MG63 (cell line): ENCODE data around the gene AGRN. TPM values are rescaled to one million over a fixed set of nuclear protein-coding genes. Genes with fewer than 3 reads are reported as not detected.
A peak's percentile ranks its signal among the peaks of the same experiment; 100 is the strongest.

Experiments used
- DNase-seq: peaks from one replicate; pipeline ENCODE4 v3.0.0-alpha.2; 2020
- H3K27me3 ChIP-seq: fragments of 250-450 bp; sonication (Bioruptor Pico); 2 replicates; pipeline ENCODE4 v1.5.1; 2020; ENCODE audit warnings: mild to moderate bottlenecking, moderate library complexity
- H3K36me3 ChIP-seq: fragments of 250-450 bp; sonication (Bioruptor Pico); 2 replicates; pipeline ENCODE4 v1.5.1; 2020; ENCODE audit warnings: mild to moderate bottlenecking, moderate library complexity
- H3K4me3 ChIP-seq: fragments of 250-450 bp; sonication (Bioruptor Pico); 2 replicates; pipeline ENCODE4 v1.5.1; 2020; ENCODE audit warnings: mild to moderate bottlenecking, moderate library complexity
- H3K9me3 ChIP-seq: fragments of 250-450 bp; sonication (Bioruptor Pico); 2 replicates; pipeline ENCODE4 v1.5.1; 2020; ENCODE audit warnings: mild to moderate bottlenecking, moderate library complexity
- total RNA-seq: library from RNA; depleted of rRNA; stranded (reverse); fragments of >200 nt; shearing (Covaris generic); gene quantifications from 2 replicates; pipeline ENCODE4 v1.2.3, GENCODE V29; 2014; ENCODE audit warnings: low replicate concordance

AGRN gene
- total RNA-seq, 1 experiment from 2014 or later: 70.2 TPM

DNA sequence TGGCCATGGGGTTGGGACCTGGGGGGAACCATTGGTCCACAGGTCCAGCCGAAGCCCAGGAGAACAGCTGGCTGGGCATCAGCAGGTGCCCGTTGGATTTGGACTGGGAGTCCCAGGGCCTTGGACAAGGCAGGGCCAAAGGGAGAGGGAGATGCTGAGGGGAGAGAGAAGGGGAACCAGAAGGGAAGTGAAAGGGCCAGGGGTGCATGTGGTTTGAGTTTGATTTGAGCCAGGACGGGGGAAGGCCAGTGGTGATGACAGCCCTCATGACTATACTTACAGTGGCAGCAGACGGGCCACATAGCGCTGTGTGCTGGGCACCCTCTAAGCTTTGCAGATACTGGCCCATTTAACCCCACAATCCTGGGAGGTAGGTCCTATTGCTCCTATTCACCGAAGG, 18.8 kb downstream of the AGRN start:
- no peaks in the 10 kb centered on the region for H3K9me3 ChIP-seq
- H3K27me3 ChIP-seq: no peaks in the 10 kb centered on the region
- H3K36me3 ChIP-seq: peaks cover 3% of the 10 kb centered on the region
- H3K4me3 ChIP-seq: no peak overlapping the region
- no peak for DNase-seq

DNA sequence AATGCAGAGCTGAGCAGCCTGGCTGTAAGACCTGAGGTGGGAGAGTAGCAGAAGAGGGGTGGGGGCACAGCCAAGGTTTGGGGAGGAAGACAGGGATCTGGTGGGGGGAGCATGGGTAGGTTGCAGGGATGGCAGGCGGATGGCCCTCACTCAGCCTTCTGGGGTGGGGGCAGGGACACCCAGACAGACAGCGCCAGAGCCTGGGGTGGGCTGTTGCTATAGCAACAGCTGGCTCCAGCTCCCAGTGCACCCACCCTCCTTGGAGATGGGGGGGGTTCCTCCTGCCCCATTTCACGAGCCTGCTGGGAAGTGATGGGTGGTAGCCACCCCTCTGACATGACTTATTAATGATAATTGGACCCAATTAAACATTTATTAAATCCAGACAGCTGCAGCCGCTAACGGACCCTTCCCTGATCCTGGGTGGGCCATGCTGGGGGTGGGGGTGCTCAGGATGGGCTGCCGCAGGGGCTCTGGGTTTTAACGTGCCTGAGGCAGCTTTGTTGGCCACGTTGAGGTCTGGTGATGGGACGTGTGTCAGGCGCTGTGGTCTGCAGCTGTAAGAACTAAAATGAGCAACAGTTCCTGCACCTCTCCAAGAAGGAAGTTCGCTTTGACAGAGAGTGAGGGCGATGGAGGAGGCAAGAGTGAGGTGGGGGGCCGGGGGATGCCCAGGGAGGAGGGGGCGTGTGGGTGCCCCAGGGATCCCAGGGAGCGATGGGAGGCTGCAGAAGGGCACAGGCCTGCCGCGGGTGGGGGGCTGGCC, 19.4 kb downstream of the AGRN start:
- Histone ChIP-seq H3K9me3 (no peaks in the 10 kb centered on the region), H3K4me3 (no peak overlapping the region), H3K27me3 (no peaks in the 10 kb centered on the region), H3K36me3 (peaks cover 3% of the 10 kb centered on the region)
- no peak for DNase-seq

- DNase-seq: peak; percentile 49
- H3K9me3 ChIP-seq: no peaks in the 10 kb centered on the region
- H3K36me3 ChIP-seq: peaks cover 5% of the 10 kb centered on the region
- no peak overlapping the region for H3K4me3 ChIP-seq
- no peaks in the 10 kb centered on the region for H3K27me3 ChIP-seq
Measured at GRCh38 chr1:1040004-1040991, 20.4 kb downstream of the AGRN start.

DNA sequence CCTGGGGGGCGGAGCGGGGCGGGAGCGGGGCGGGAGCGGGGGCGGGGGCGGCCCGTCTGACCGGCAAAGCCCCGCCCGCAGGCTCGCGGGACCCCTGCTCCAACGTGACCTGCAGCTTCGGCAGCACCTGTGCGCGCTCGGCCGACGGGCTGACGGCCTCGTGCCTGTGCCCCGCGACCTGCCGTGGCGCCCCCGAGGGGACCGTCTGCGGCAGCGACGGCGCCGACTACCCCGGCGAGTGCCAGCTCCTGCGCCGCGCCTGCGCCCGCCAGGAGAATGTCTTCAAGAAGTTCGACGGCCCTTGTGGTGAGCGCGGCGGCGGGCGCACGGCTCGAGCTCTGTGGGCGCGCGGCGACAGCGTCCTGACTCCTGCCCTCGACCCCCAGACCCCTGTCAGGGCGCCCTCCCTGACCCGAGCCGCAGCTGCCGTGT, 21.2 kb downstream of the AGRN start:
- H3K4me3 ChIP-seq: no peak overlapping the region
- no peaks in the 10 kb centered on the region for H3K27me3 ChIP-seq
- no peaks in the 10 kb centered on the region for H3K9me3 ChIP-seq
- peaks cover 5% of the 10 kb centered on the region for H3K36me3 ChIP-seq
- no peak for DNase-seq

DNA sequence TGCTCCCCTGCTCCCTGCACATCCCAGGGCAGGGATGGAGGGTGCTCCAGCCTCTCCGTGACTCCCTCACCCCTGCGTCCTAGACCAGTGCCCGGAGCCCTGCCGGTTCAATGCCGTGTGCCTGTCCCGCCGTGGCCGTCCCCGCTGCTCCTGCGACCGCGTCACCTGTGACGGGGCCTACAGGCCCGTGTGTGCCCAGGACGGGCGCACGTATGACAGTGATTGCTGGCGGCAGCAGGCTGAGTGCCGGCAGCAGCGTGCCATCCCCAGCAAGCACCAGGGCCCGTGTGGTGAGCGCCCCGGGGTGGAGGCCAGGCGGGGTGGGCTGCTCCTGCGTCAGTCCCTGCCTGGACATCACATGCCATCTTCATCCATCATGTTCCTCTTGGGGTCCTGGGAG, 22.0 kb downstream of the AGRN start:
- H3K4me3 ChIP-seq: no peak overlapping the region
- no peaks in the 10 kb centered on the region for H3K27me3 ChIP-seq
- H3K36me3 ChIP-seq: peaks cover 5% of the 10 kb centered on the region
- no peak for DNase-seq
- no peaks in the 10 kb centered on the region for H3K9me3 ChIP-seq

- Histone ChIP-seq H3K27me3 (no peaks in the 10 kb centered on the region), H3K36me3 (peaks cover 5% of the 10 kb centered on the region), H3K9me3 (no peaks in the 10 kb centered on the region), H3K4me3 (no peak overlapping the region)
- DNase-seq: no peak
Measured at GRCh38 chr1:1042835-1043234, 22.9 kb downstream of the AGRN start.

DNA sequence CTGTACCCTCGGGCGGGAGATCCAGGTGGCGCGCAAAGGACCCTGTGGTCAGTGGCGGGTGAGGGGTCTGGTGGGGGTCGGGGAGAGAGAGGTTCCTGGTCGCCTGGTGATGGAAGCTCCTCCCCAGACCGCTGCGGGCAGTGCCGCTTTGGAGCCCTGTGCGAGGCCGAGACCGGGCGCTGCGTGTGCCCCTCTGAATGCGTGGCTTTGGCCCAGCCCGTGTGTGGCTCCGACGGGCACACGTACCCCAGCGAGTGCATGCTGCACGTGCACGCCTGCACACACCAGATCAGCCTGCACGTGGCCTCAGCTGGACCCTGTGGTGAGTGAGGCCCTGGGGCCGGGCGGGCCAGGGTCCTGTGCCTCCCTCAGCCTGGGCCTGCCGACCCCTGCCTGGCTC, 23.5 kb downstream of the AGRN start:
- no peak overlapping the region for H3K4me3 ChIP-seq
- DNase-seq: no peak
- no peaks in the 10 kb centered on the region for H3K27me3 ChIP-seq
- H3K9me3 ChIP-seq: no peaks in the 10 kb centered on the region
- peaks cover 5% of the 10 kb centered on the region for H3K36me3 ChIP-seq

- Histone ChIP-seq H3K36me3 (peaks cover 5% of the 10 kb centered on the region), H3K4me3 (no peak overlapping the region), H3K27me3 (no peaks in the 10 kb centered on the region), H3K9me3 (no peaks in the 10 kb centered on the region)
- no peak for DNase-seq
Measured at GRCh38 chr1:1043921-1044320, 24.0 kb downstream of the AGRN start.

GRCh38 chr1:1044455-1045078, 24.6 kb downstream of the AGRN start:
- no peak overlapping the region for H3K4me3 ChIP-seq
- no peaks in the 10 kb centered on the region for H3K27me3 ChIP-seq
- peaks cover 5% of the 10 kb centered on the region for H3K36me3 ChIP-seq
- no peaks in the 10 kb centered on the region for H3K9me3 ChIP-seq
- DNase-seq: no peak

DNA sequence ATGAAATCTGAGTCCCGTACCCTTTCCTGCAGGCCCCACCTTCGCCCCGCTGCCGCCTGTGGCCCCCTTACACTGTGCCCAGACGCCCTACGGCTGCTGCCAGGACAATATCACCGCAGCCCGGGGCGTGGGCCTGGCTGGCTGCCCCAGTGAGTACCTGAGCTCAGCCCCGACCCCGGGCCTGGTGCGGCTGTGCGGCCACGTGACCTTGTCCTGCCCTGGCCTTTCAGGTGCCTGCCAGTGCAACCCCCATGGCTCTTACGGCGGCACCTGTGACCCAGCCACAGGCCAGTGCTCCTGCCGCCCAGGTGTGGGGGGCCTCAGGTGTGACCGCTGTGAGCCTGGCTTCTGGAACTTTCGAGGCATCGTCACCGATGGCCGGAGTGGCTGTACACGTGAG, 25.2 kb downstream of the AGRN start:
- no peak overlapping the region for H3K4me3 ChIP-seq
- no peaks in the 10 kb centered on the region for H3K9me3 ChIP-seq
- peaks cover 5% of the 10 kb centered on the region for H3K36me3 ChIP-seq
- DNase-seq: no peak
- no peaks in the 10 kb centered on the region for H3K27me3 ChIP-seq

- H3K9me3 ChIP-seq: no peaks in the 10 kb centered on the region
- no peaks in the 10 kb centered on the region for H3K27me3 ChIP-seq
- no peak for DNase-seq
- H3K4me3 ChIP-seq: no peak overlapping the region
- peaks cover 5% of the 10 kb centered on the region for H3K36me3 ChIP-seq
Measured at GRCh38 chr1:1046243-1046642, 26.3 kb downstream of the AGRN start.

DNA sequence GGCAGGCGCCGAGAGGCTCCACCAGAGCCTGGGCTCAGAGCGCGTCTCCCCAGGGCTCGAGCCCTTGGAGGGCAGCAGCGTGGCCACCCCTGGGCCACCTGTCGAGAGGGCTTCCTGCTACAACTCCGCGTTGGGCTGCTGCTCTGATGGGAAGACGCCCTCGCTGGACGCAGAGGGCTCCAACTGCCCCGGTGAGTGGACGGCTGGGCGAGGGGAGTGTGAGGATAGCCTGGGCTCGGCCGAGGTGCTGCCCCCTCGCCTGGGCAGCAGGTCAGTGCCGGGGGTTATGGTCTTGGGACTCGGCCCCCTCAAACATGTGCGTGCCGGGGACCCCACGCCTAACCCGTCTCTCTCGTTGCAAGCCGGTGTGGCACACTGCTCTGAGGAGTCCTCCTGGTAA, 26.8 kb downstream of the AGRN start:
- Histone ChIP-seq H3K4me3 (no peak overlapping the region), H3K9me3 (no peaks in the 10 kb centered on the region), H3K36me3 (peaks cover 10% of the 10 kb centered on the region), H3K27me3 (no peaks in the 10 kb centered on the region)
- no peak for DNase-seq

GRCh38 chr1:1047407-1047806, 27.5 kb downstream of the AGRN start:
- Histone ChIP-seq H3K27me3 (no peaks in the 10 kb centered on the region), H3K9me3 (no peaks in the 10 kb centered on the region), H3K36me3 (peaks cover 8% of the 10 kb centered on the region), H3K4me3 (no peak overlapping the region)
- DNase-seq: no peak

GRCh38 chr1:1047963-1048362, 28.0 kb downstream of the AGRN start:
- no peak for DNase-seq
- no peaks in the 10 kb centered on the region for H3K27me3 ChIP-seq
- H3K36me3 ChIP-seq: peaks cover 8% of the 10 kb centered on the region
- no peaks in the 10 kb centered on the region for H3K9me3 ChIP-seq
- H3K4me3 ChIP-seq: no peak overlapping the region

DNA sequence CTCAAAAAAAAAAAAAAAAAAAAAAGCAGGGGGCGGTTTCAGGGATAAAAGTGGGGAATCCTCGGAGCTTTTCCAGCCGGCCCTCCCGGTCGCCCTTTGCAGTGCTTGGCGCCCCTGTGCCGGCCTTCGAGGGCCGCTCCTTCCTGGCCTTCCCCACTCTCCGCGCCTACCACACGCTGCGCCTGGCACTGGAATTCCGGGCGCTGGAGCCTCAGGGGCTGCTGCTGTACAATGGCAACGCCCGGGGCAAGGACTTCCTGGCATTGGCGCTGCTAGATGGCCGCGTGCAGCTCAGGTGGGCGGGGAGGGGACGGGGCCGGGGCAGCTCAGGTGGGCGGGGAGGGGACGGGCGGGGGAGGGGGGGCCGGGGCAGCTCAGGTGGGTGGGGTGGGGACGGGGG, 28.8 kb downstream of the AGRN start:
- DNase-seq: no peak
- H3K36me3 ChIP-seq: peaks cover 8% of the 10 kb centered on the region; the same call in 1 of the 2 replicates
- H3K27me3 ChIP-seq: no peaks in the 10 kb centered on the region
- no peaks in the 10 kb centered on the region for H3K9me3 ChIP-seq
- H3K4me3 ChIP-seq: no peak overlapping the region

GRCh38 chr1:1049318-1050165, 29.6 kb downstream of the AGRN start:
- DNase-seq: no peak
- Histone ChIP-seq H3K27me3 (no peaks in the 10 kb centered on the region), H3K36me3 (peaks cover 8% of the 10 kb centered on the region; the same call in 1 of the 2 replicates), H3K4me3 (no peak overlapping the region), H3K9me3 (no peaks in the 10 kb centered on the region)
